Tibial artery (tissue), 4 donors: ENCODE data around the gene TDO2.
A peak's percentile ranks its signal among the peaks of the same experiment; 100 is the strongest.

Experiments used
- DNase-seq, 2 donors: peaks; one replicate each; pipeline ENCODE4 v3.0.0-alpha.2; 2019
- H3K27ac ChIP-seq, 2 donors: fragments of 200-600 bp; sonication (generic) in 1 of 2; 1 replicate in 1 of 2; 2 replicates in 1 of 2; pipeline ENCODE4 v1.5.1; 2018 to 2019; ENCODE audit warnings: mild to moderate bottlenecking in 1 of 2
- H3K27me3 ChIP-seq, 2 donors: fragments of 200-600 bp; sonication (generic) in 1 of 2; one replicate each; pipeline versions ENCODE4 v1.5.1 to v1.6.0; 2016 to 2019
- H3K36me3 ChIP-seq, 3 donors: fragments of 200-600 bp; sonication (generic) in 2 of 3; one replicate each; pipeline ENCODE4 v1.5.1; 2016 to 2019; ENCODE audit warnings: mild to moderate bottlenecking in 2 of 3
- H3K4me1 ChIP-seq, 4 donors: fragments of 200-600 bp; sonication (generic) in 2 of 4; 1 replicate in 3 of 4; 2 replicates in 1 of 4; pipeline ENCODE4 v1.5.1; 2016 to 2019
- H3K4me3 ChIP-seq, 2 donors: fragments of 200-600 bp; sonication (generic) in 1 of 2; 1 replicate in 1 of 2; 2 replicates in 1 of 2; pipeline ENCODE4 v1.5.1; 2018 to 2019; ENCODE audit warnings: mild to moderate bottlenecking in 2 of 2
- H3K9me3 ChIP-seq, 3 donors: fragments of 200-600 bp; sonication (generic) in 1 of 3; one replicate each; pipeline ENCODE4 v1.5.1; 2016 to 2019
- CTCF ChIP-seq, 2 experiments: fragments of 200-600 bp in 1 of 2; fragments of 450-650 bp in 1 of 2; IDR thresholded peaks; one replicate each; pipeline ENCODE4 v1.5.1; 2017 to 2019; ENCODE audit warnings: antibody characterized with exemption in 2 of 2, mild to moderate bottlenecking in 1 of 2, moderate library complexity in 1 of 2
- intact Hi-C: fragments of 100-400 bp; cut with DNase I; formaldehyde crosslinking; loops from one replicate; pipeline ENCODE4 v1.15.0; 2023; ENCODE audit warnings: low total_unique reads

Gene TDO2

GRCh38 chr4:155899891-155900290 is 3.6 kb upstream of the TDO2 start:
- Histone ChIP-seq H3K36me3 (no peaks in the 10 kb centered on the region), H3K4me1 (peaks cover 0 to 12% (median 3%) of the 10 kb centered on the region in 4 donors), H3K9me3 (no peaks in the 10 kb centered on the region), H3K4me3 (no peak overlapping the region), H3K27me3 (no peaks in the 10 kb centered on the region), H3K27ac (no peak overlapping the region)
- intact Hi-C loops, result no loop called here
- TF ChIP-seq CTCF (IDR thresholded peaks at IDR 0.05), result no peak
- no peak for DNase-seq

DNA sequence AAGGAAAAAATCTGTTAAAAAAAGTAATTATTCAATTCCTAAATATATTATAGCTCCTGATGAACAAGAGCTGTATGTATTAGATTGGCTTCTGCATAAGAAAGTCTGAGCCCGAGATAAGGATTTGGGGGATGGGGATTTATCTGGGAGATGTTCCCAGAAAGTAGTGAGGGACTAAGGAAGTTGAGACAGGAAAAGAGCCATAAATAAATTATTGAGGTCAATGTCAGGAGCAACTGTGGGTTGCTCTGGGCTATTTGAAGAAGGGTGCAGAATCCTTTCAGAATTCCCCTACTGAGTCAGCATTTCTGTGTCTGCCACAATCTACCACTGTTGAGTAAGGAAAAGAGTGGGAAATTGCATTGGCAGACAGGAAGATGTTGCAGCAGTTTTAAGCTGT is 3.1 kb upstream of the TDO2 start:
- no peak overlapping the region for H3K27ac ChIP-seq
- no peaks in the 10 kb centered on the region for H3K36me3 ChIP-seq
- no peak for DNase-seq
- TF ChIP-seq CTCF (IDR thresholded peaks at IDR 0.05), result no peak
- H3K4me3 ChIP-seq, result no peak overlapping the region
- intact Hi-C loops, result no loop called here
- no peaks in the 10 kb centered on the region for H3K27me3 ChIP-seq
- H3K4me1 ChIP-seq, result peaks cover 0 to 12% (median 3%) of the 10 kb centered on the region in 4 donors
- no peaks in the 10 kb centered on the region for H3K9me3 ChIP-seq

- Histone ChIP-seq H3K9me3 (no peaks in the 10 kb centered on the region), H3K27me3 (no peaks in the 10 kb centered on the region), H3K27ac (no peak overlapping the region), H3K4me3 (no peak overlapping the region), H3K4me1 (peaks cover 0 to 12% (median 3%) of the 10 kb centered on the region in 4 donors), H3K36me3 (no peaks in the 10 kb centered on the region)
- intact Hi-C loops, result no loop called here
- no peak for DNase-seq
- no peak for TF ChIP-seq CTCF (IDR thresholded peaks at IDR 0.05)
Observed at GRCh38 chr4:155901013-155901412, 2.5 kb upstream of the TDO2 start.

- H3K4me3 ChIP-seq, result no peak overlapping the region
- no peak overlapping the region for H3K27ac ChIP-seq
- H3K9me3 ChIP-seq, result no peaks in the 10 kb centered on the region
- H3K36me3 ChIP-seq, result no peaks in the 10 kb centered on the region
- H3K4me1 ChIP-seq, result peaks cover 0 to 24% (median 3%) of the 10 kb centered on the region in 4 donors
- no peaks in the 10 kb centered on the region for H3K27me3 ChIP-seq
- TF ChIP-seq CTCF (IDR thresholded peaks at IDR 0.05), result no peak
- no peak for DNase-seq
- intact Hi-C loops, result no loop called here
Observed at GRCh38 chr4:155904331-155904730, 835 bp downstream of the TDO2 start.

GRCh38 chr4:155906554-155907247 is 3.2 kb downstream of the TDO2 start:
- TF ChIP-seq CTCF (IDR thresholded peaks at IDR 0.05), result no peak
- no peaks in the 10 kb centered on the region for H3K27me3 ChIP-seq
- intact Hi-C loops, result no loop called here
- H3K9me3 ChIP-seq, result no peaks in the 10 kb centered on the region
- H3K27ac ChIP-seq, result no peak overlapping the region
- peaks cover 0 to 12% (median 0%) of the 10 kb centered on the region in 4 donors for H3K4me1 ChIP-seq
- H3K36me3 ChIP-seq, result no peaks in the 10 kb centered on the region
- peak in 1 of 2 donors; percentile 33 for DNase-seq
- H3K4me3 ChIP-seq, result no peak overlapping the region
